ENCODE measurements around the gene TSPEAR. TPM values are rescaled to one million over a fixed set of nuclear protein-coding genes. Genes with fewer than 3 reads are reported as not detected.
A peak's percentile ranks its signal among the peaks of the same experiment; 100 is the strongest.

TSPEAR gene
- total RNA-seq: 4.1 TPM

DNA sequence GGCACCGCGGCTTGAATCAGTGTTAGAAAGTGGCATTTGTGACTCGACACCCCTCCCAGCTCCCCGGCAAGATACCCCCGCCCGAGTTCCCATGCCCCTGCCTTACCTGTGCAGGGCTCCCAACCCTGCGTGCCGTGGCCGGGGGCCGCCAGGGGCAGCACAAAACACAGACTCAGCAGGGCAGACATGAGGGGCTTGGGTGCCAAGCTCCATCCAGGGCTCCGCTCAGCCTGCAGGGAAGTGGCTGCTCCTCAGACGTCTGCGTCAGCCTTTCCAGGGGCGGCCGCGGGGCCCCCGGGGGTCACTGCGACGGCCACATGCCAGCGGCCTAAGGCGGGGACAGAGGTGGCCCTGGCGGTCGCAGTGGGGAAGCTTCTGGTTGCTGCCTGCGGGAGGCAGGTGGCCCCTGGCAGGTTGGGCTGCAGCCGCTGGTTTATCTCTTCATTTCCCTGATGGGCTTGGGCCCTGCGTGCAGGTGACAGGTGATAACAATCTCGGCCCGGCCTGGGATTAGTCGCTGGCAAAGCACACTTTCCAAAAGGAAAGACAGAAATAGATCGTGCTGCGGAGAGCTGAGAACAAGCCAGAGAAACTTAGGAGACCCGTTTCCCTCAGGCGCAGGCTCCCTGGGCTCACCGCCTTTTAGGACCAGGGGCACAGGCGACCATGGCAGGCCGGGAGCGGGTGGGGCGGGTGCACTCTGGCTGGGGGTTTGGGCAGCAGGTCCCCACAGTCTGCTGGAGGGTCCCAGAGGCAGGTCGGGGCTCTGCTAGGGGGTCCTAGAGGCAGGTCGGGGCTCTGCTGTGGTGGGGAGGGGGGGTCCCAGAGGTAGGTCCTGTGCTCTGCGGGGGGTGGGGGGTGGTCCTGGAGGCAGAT lies at the start of gene TSPEAR:
Gene TSPEAR (minus strand): TSS at position 246 of the 876 bp plus-strand sequence. CDS start 58 bp downstream, at position 188.
- DNase-seq: no peak

DNA sequence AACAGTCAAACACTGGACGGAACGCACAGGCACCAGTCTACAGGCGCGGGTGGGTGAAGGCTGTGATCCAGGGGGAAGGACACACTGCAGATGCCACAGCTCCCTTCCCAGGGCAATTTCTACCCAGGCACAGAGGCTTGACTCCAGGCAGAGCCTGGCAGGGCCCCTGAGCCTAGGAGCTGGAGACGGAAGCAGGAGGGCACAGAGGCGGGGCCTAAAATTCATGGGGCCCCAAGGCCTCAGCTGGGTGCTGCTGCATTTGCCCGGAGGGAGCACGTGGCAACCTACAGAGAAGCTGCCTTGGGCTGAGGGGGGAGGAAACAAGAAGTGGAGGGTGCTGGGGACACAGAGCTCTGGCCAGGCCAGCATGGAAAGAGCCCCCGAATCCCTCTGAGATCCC lies 49.0 kb upstream of the TSPEAR start:
- no peak for DNase-seq

DNA sequence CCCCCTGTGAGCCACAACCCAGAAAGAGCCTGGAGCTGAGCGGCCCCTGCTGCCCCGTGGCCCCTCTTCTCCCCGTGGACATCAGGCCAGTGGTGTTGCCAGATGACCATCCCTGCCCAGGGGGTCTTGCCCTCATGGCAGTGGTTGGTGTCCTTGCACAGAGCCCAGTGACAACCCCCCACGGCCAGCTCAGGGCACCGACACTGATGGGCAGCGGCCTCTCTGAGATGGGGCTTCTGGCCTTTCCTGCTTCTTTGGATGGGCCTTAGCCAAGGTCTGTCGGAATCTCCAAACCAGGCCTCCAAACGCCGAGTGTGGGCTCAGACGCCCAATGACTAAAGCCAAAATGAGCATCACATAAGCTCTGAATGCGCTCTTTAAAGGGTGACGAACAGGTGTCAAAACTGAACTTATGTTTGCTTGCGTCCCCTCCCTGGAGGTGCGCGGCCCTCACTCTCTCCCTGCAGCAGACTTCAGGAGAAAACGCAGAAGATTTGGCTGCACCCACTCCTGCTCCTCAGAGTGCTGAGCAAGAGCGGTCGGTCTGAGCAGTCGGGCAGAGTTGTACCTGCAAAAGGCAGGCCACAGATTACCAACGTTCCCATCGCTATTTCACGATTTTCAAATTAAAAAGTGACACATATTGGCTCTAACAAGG lies 48.4 kb upstream of the TSPEAR start:
- DNase-seq: no peak

DNA sequence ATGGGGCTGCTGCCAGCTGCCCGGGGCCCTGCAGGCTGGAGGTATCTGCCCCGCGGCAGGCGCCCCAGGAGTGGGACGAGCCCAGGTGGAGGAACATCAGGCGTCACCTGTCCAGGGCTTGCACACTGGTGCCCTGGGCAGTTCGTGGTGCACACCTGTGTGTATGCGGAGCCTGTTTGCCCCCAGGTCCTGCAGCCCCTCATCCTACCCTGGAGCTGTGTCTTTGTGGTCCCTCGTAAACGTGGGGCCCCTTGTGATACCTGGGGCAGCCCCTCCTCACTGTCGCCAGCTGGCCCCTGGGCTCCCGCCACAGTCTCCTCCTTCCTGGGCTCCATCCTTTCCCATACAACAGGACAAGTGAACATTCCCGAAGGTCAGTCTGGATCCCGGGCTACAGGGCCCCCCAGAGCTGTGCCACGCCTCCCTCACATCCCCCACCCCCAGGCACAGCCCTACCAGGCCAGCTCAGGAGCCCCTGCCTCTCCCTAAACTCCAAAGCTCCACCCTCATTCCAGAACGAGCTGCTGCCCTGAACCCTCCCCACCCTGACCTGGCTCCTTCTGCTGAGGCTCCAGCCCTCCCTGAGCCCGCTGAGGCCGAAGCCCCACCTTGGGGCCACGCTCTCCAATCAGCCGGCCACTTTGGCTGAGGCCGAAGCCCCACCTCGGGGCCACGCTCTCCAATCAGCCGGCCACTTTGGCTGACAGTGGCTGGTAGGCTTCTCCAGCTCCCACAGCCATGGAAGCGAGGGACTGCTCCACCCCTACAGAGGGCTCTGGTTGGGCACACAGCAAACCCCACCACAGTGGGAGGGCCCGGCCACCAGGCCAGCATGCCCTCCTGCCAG lies 47.6 kb upstream of the TSPEAR start:
- no peak for DNase-seq

DNA sequence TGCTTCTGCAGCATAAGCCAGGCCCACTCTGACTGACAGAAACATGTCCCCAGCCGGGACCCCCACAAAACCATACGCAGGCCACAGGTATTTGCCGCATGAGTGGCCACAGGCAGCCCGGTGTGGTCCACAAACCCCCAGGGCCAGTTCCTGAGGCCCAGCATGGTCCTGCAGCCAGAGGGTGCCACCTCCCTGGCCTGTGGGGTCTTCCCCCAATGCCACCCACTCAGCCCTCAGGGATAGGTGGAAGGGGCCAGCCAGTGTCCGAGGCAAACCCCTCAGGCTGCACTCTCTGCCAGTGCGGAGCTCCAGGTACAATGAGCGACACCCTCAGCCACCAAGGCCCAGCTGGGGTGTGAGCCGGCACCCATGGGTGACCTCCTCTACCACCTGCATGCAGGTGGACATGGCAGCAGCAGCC lies 46.8 kb upstream of the TSPEAR start:
- DNase-seq: no peak

DNA sequence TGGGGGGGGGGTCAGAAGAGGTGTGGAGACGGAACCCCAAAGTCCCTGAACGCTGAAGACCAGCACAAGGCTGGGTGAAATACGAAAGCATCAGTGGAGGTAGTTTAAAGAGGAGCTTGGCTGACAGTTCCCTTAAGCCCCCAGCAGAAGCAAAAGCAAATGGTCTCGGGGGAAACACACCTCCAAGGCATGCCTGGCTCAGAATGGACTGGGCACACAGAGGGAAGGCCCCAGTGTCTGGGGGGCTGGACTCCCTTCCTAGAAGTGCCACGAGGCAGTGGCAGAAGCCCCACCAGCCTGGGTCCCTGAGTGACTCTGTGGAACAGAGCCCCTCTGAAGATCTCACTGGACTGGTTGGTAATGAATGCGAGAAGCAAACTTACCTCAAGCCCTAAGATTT lies 46.4 kb upstream of the TSPEAR start:
- no peak for DNase-seq

DNA sequence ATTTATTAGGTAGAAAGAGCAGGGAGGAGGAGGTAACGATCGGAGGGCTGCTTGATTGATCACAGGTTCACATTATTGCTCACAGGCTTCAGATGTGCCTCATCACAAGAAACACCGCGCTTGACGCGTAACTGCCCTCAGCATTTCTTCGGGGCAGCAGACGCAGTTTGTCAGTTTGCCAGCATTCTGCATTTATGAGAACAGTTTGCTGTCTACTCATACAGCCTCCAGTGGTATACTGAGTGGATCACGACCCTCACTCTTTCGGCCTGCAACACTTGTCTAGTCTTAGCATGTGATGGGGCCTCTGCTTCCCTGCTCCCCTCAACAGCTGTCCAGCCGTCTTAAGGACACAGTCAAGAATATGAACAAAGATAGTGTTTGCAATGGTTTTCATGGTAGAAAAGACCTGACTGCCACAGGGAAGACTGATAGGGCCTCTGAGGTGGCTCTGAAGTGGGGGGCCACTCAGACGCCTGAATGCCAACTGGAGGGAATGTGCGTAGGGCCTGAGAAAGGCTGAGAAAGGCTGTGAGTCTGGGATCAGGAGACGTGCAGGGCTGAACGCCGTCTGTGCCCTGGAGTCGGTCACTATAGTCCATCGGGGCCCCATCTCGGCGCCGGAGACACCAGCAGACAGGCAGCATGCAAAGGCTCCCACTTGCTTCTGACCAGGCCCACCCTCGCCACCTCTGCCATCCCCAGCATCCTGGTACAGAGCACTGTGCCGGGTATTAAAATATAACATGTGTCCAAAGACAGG lies 45.2 kb upstream of the TSPEAR start:
- no peak for DNase-seq

DNA sequence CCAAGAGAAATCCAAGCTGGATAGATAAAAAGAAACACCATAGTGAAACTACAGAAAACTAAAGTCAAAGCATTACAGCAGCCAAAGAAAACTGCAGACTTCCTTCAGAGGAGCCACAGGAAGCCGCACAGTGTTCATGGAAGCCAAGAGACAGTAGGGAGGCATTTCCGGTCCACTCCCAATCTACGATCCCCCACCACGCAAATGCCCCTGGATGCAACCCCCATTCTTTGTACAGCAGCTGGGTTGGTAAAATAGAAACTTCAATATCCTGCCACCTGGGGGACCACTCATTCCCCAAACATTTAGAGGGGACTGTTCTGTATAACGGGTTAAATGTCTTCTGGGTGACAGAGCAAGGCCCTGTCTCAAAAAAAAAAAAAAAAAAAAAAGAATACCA lies 43.9 kb upstream of the TSPEAR start:
- DNase-seq: no peak

DNA sequence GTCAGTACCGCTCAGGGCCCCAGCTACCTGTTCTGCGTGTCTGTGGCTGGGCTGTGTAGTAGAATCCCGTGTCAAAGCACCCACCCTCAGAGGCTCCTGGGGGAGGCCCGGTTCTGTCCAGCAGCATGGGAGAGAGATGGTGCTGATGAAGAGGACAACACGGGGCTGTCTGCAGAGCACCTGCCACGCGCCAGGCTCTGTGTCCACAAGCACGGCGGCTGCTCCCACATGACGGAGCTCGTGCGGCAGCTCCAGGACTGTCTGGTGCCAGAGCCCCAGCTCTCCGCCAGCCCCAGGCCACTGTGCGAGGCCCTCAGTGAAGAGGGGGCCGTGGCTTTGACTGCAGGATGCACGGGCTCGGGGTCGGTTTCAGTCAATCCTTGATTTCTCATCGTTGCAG lies 42.0 kb upstream of the TSPEAR start:
- no peak for DNase-seq

DNA sequence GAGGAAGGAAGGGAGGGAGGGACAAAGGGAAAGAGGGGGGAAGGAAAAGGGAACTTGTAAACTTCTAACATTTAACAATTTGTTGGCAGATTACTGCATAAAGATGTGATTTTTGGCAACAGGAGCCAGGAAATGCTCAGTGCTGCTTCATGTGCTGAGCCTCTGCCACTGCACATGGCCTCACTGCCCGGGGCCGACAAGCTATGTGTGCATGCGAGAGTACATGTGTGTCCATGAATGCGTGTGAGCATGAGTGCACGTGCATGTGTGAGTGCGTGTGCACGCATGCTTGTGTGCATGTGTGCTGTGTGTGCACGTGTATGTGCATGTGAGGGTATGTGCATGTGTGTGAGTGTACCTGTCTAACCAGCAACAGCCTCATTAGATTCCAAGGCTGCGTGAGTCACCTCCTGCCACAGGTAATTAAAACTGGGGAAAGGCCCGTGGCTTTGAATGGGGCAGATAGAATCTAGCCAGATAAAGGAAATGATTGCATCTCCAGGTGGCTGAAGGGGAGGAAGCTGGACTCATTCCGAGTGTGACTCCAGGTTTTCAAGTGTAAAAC lies 41.4 kb upstream of the TSPEAR start:
- peak; percentile 71 for DNase-seq

DNA sequence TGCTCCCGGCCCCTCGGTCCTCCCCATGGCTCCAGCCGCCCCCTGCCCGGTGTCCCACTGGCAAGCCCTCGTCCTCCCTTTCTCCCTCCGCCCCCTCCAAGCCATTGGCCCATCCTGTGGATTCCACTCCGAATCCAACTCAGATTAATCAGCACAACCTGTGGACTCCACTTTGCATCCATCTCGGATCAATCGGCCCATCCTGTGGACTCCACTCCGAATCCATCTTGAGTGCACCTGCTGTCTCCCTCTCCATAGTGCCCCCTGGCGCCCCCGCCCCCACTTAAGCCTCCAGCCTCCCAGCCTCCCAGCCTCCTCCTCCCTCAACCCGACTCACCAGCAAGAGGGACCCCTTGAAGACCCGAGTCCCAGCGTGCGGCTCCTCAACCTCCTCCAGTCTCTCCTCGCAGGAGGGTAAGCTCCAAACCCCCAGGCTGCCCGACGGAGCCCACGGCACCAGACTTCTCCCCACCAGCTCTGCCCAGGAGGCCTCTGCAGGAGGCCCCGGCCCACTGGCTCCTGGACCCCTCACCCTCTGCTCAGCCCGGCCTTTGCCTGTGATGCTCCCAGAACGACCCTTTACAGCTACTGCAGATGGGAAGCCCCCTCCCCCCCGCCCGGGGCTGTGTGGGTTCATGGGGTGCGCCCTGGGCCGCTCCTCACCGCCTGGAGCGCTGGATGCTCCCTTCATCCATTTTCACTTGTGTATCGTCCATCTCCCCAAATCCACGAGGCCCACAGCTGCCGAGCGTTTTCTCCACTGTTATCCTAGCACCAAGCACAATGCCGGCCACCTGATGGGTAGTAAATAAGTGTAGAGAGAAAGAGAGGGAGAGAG lies 40.6 kb upstream of the TSPEAR start:
- no peak for DNase-seq

DNA sequence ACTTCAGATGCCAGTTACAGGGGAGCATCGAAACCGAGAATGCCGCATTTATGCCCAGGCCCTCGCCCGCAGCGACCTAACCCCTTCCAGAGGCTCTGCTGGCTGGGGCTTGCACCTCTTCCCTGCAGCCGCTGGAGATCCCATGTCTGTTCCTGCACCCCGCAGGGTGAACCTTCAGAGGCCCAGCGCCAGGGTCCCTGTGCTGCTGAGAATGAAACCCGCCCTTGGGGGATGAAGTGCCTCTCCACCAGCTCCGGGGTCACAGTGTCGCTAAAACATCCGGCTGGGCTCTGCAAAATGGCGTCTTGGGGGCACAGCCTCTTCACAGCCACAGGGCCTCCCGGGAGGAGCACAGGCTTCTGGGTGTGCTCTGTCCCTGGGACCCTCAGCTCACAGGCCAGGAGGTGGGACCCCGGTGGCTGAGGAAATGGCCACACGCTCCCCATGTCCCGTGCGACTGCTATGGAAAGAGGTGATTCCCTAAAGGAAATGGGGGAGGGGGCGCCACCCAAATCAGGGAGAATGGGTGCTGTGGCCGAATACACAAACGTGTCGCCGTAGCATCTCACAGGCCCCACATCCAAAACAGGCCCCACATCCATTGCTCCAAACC lies 39.9 kb upstream of the TSPEAR start:
- DNase-seq: no peak

DNA sequence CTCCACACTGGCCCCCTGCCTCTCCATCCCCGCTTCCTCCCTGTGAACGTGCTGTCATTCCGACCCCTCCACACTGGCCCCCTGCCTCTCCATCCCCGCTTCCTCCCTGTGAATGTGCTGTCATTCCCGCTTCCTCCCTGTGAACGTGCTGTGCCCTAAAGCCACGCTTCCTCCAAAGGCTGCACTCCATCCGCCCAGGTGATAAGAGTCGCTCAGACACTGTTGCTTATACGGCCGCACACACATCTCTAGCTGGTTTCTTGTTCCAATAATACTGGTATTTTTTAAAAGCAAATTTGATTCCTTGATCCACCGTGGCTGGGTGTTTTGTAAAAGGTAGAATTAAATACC lies 39.3 kb upstream of the TSPEAR start:
- no peak for DNase-seq

DNA sequence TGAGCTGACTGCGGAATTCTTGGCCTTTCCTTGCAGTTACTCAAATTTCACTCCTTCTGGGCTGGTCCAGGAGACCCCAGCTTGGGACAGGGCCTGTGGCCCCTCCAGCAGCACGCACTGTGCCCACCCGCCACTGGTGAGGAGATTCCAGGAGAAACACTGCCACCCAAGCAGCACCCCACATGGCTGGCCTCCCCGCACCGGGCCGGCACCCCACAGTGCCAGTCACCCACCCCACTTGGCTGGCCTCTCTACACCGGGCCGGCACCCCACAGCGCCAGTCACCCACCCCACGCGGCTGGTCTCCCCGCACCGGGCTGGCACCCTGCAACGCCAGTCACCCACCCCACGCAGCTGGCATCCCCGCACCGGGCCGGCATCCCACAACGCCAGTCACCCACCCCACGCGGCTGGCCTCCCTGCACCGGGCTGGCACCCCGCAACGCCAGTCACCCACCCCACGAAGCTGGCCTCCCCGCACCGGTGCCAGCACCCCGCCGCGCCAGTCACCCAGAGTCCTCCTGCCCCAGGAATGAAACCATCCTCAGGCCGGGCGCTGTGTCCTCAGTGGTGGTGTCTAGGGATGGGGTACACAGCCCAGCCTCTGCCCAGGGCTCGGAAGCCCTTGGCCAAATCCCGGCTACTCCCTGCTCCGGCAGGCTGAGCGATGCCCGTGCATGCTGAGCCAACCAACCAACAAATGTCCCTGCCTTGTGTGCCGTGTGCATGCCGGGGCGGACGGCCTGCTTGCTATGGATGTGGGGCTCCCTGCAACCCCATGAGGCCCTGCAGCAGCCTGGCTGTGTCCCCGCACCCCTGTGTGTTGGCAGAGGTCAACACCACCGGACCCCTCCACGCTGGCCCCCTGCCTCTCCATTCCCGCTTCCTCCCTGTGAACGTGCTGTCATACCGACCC lies 38.6 kb upstream of the TSPEAR start:
- no peak for DNase-seq

DNA sequence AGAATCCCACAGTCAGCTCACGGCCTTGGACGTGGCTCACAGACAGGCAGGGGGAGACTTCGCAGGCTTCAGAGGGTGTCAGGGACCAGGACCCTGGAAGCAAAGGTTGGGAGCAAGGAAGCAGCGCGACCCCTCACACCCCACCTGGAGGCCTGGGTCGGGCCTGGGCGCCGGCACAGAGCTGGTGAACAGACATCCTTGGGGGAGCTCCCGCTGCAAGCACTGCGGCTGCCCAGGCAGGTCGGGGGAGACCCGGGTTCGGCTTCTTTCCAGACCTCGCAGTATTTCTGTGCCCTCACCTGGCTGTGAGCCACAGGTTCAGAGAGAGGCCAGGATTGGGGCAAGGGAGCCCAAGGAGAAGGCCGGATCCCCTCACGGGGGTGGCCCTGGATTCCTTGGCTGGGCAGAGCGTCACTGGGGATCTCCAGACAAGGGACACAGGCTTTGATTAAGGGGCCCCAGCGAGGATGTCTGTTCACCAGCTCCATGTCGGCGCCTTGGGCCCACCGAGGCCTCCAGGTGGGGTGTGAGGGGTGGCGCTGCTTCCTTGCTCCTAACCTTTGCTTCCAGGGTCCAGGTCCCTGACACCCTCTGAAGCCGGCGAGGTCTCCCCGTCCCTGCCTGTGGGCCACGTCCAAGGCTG lies 37.9 kb upstream of the TSPEAR start:
- no peak for DNase-seq

DNA sequence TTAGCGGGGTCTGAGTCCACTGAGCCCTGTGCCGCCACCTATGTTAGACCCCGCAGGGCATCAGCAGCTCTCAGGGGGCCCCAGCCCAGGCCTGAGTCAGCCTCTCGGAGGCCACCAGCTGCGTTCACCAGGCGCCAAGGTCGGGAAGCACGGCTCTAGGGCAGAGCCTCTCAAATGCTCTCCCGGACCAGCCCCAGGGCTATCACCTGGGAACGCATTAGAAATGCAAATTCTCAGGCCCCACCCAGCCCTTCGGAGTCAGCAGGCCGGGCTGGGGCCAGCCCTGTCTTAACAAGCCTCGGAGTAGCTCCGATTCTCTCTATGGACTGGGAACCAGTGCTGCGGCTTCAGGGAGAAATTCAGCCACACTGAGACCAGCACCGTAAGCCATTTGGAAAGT lies 37.2 kb upstream of the TSPEAR start:
- no peak for DNase-seq

DNA sequence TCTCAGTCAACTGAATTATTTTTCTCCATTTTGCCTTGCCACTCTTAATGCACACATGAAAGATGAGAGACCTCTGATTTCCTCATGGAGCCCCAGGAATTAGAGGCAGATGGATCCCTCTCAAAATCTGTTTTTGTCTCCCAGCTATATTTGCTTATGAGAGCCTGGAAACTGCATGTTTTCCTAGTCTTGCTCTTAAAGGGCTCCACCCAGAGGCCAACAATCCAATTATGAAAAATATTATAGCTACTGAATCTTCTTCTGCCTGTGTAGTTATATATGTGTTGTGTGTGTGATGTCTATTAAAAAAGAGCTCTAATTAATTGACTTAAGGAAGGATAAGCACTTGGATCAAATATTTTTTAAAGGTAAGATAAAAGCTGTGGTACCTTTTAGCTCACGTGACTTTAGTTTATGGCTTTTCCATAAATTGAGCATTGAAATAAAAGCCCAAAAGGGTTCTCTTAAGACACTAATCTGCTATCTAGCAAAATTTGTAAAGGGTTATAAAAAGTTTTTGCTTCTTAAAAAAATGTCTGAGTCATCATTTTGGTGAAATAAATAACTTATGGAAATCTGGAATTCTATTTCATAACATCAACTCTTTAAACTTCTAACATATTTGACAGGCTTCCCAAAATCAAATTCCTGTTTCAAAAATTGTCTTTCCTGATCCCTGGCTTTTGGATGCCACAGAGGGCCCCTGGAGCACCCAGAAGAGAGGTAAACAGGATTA lies 31.2 kb upstream of the TSPEAR start:
- no peak for DNase-seq

DNA sequence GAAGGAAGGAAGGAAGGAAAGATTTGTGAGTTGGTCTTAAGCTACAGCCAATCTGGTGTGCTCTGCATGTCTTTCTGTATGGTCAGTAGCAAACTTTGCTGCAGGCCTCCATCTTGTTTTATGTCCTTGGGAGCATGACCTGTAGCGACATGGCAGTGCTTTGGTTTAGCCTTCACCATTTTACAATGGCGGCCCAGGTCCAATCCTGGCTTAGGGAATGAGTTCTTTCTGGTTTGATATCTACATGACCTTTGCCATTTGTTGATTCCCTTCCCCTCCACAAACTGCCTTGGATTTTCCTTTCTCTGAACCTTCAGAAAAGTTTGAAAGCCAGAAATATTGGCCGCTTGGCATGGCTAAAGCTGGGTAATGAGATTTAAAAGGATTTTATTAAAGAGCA lies 30.5 kb upstream of the TSPEAR start:
- DNase-seq: no peak
